Testis (tissue), 3 donors: ENCODE results near the gene VWA7. TPM values are rescaled to one million over a fixed set of nuclear protein-coding genes. Genes with fewer than 3 reads are reported as not detected.
A peak's percentile ranks its signal among the peaks of the same experiment; 100 is the strongest.
"Not testable (repeated sequence)": the region's sequence is repeated elsewhere in the genome, so short reads cannot be mapped to it uniquely, and the experiment has no call there.

Experiments used
- DNase-seq: peaks from one replicate; pipeline ENCODE4 v3.0.0-alpha.2; 2019
- H3K27ac ChIP-seq, 2 donors: fragments of 200-600 bp; sonication (generic); one replicate each; pipeline ENCODE4 v1.5.1; 2019
- H3K27me3 ChIP-seq: fragments of 200-600 bp; sonication (generic); one replicate; pipeline ENCODE4 v1.5.1; 2019
- H3K36me3 ChIP-seq: fragments of 200-600 bp; sonication (generic); one replicate; pipeline ENCODE4 v1.5.1; 2017; ENCODE audit warnings: low read depth; ENCODE audit errors: missing control alignments
- H3K4me1 ChIP-seq: fragments of 200-600 bp; sonication (generic); one replicate; pipeline ENCODE4 v1.5.1; 2019
- H3K4me3 ChIP-seq, 2 donors: fragments of 200-600 bp; sonication (generic); one replicate each; pipeline ENCODE4 v1.5.1; 2017 to 2019
- H3K9me3 ChIP-seq: fragments of 200-600 bp; sonication (generic); one replicate; pipeline ENCODE4 v1.5.1; 2017
- CTCF ChIP-seq, 3 experiments: fragments of 450-650 bp in 2 of 3; fragments of 200-600 bp in 1 of 3; sonication (generic) in 1 of 3; IDR thresholded peaks; one replicate each; pipeline ENCODE4 v1.5.1; 2016 to 2019; ENCODE audit warnings: antibody characterized with exemption in 3 of 3, mild to moderate bottlenecking in 2 of 3, moderate library complexity in 1 of 3
- POLR2A ChIP-seq: fragments of 450-650 bp; IDR thresholded peaks from one replicate; pipeline ENCODE4 v1.6.1; 2017; ENCODE audit warnings: antibody characterized with exemption, mild to moderate bottlenecking, moderate library complexity
- WGBS, 2 donors: methylation state at CpG; one replicate each; pipeline ENCODE4 v1.1.5; 2018; 5-methylcytosine and 5-hydroxymethylcytosine counted together
- intact Hi-C: fragments of 100-400 bp; cut with DNase I; formaldehyde crosslinking; loops from one replicate; pipeline ENCODE4 v1.15.1; 2023; ENCODE audit warnings: low total_unique reads
- polyA plus RNA-seq: library from polyadenylated mRNA; stranded (reverse); fragments of 350-450 nt; fragmentation: Illumina TruSeq; extraction: RNeasy Lipid Tissue Mini Kit (QIAGEN cat#74804); gene quantifications from one replicate; pipeline ENCODE4 v1.2.3, GENCODE V29; 2014; ENCODE audit warnings: low read depth, low replicate concordance; ENCODE audit not compliant: insufficient read depth
- total RNA-seq, 2 donors: library from RNA; depleted of rRNA; stranded (reverse); fragments of >200 nt; gene quantifications; one replicate each; pipeline ENCODE4 v1.2.3, GENCODE V29; 2016

The VWA7 gene
- total and polyA plus RNA-seq, 3 donors from 2014 or later: 2.7 to 6.3 (median 3.1) TPM

GRCh38 chr6:31821301-31822035 is 44.3 kb upstream of the VWA7 start:
- Histone ChIP-seq H3K4me3 (peak overlapping the region; percentile 53 to 75), H3K36me3 (no peaks in the 10 kb centered on the region), H3K27me3 (no peaks in the 10 kb centered on the region), H3K9me3 (no peaks in the 10 kb centered on the region), H3K27ac (peak overlapping the region; percentile 99 to 100), H3K4me1 (peaks cover 26% of the 10 kb centered on the region)
- DNase-seq: peak; percentile 77
- TF ChIP-seq POLR2A (no peak), CTCF (IDR thresholded peaks at IDR 0.05) (no peak)
- intact Hi-C loops: no loop called here
- WGBS, 2 donors: 2 to 3% methylated on average over 39 of the region's 39 CpGs

- peak overlapping the region in 1 of 2 donors; percentile 99 for H3K27ac ChIP-seq
- H3K4me3 ChIP-seq, H3K27me3 ChIP-seq, H3K9me3 ChIP-seq, H3K36me3 ChIP-seq, intact Hi-C loops, DNase-seq: not testable (repeated sequence)
- H3K4me1 ChIP-seq: peaks cover 19% of the 10 kb centered on the region
- WGBS, 2 donors: 80 to 88% methylated on average over 10 of the region's 10 CpGs
Measured at GRCh38 chr6:31820399-31820798, 43.3 kb upstream of the VWA7 start.

GRCh38 chr6:31819871-31820299 is 42.8 kb upstream of the VWA7 start:
- no peak for DNase-seq
- Histone ChIP-seq H3K36me3 (no peaks in the 10 kb centered on the region), H3K27ac (peak overlapping the region in 1 of 2 donors; percentile 99), H3K9me3 (no peaks in the 10 kb centered on the region), H3K4me1 (peaks cover 19% of the 10 kb centered on the region), H3K27me3 (no peaks in the 10 kb centered on the region), H3K4me3 (no peak overlapping the region)
- TF ChIP-seq CTCF (IDR thresholded peaks at IDR 0.05): no peak
- intact Hi-C loops: no loop called here

GRCh38 chr6:31817929-31818511 is 40.9 kb upstream of the VWA7 start:
- Histone ChIP-seq H3K27ac (peak overlapping the region; percentile 28 to 71), H3K4me1 (peaks cover 25% of the 10 kb centered on the region)
- WGBS, 2 donors: 75 to 77% methylated on average over 8 of the region's 8 CpGs

GRCh38 chr6:31817133-31817928 is 40.2 kb upstream of the VWA7 start:
- WGBS, 2 donors: 57 to 64% methylated on average over 12 to 16 of the region's 37 CpGs
- not testable (repeated sequence) for DNase-seq
- peaks cover 20% of the 10 kb centered on the region for H3K4me1 ChIP-seq

More at GRCh38 chr6:31817929-31818511, 40.9 kb upstream of the VWA7 start:
- DNase-seq, H3K27me3 ChIP-seq, H3K36me3 ChIP-seq, H3K9me3 ChIP-seq, intact Hi-C loops: not testable (repeated sequence)
- H3K4me3 ChIP-seq: peak overlapping the region in 1 of 2 donors; percentile 2

More at GRCh38 chr6:31817133-31817928, 40.2 kb upstream of the VWA7 start:
- intact Hi-C loops, H3K9me3 ChIP-seq, H3K27me3 ChIP-seq, H3K36me3 ChIP-seq: not testable (repeated sequence)
- peak overlapping the region in 1 of 2 donors; percentile 2 for H3K4me3 ChIP-seq
- peak overlapping the region in 1 of 2 donors; percentile 71 for H3K27ac ChIP-seq
